HCT116 (cell line): ENCODE results near the gene PCDHGA9. TPM values are rescaled to one million over a fixed set of nuclear protein-coding genes. Genes with fewer than 3 reads are reported as not detected.

Experiments
- ATAC-seq: fragments of 200-7000 bp; cut with Tn5 transposase; 2 replicates; pipeline ENCODE4 v1.9.1; 2020; ENCODE audit warnings: mild to moderate bottlenecking, moderate library complexity
- BruUV-seq: library from RNA; stranded (reverse); fragments of 400-500 nt; replicated peaks from 2 replicates; lab custom pipeline; 2021; lab: Mats Ljungman, UMichigan
- CTCF ChIA-PET: fragments of 300-600 bp; sonication (Branson Sonifier 250); formaldehyde crosslinking; loops from one replicate; lab custom pipeline; 2021; ENCODE audit warnings: antibody characterized with exemption; lab: Charles Lee
- POLR2A ChIA-PET: fragments of 300-600, 350-600 bp; sonication (Branson Sonifier 250); formaldehyde crosslinking; loops from one replicate; lab custom pipeline; 2021; ENCODE audit warnings: antibody characterized with exemption; lab: Charles Lee
- RAD21 ChIA-PET, 2 experiments: fragments of 300-600 bp; sonication (Branson Sonifier 250); formaldehyde crosslinking; loops; one replicate each; lab custom pipeline; 2023; ENCODE audit warnings: low total read pairs in 2 of 2; ENCODE audit not compliant: uncharacterized antibody in 2 of 2, unreplicated experiment in 2 of 2, low non-redundant PET in 1 of 2; lab: Charles Lee
- DNase-seq: peaks from one replicate; pipeline ENCODE4 v3.0.0-alpha.2; 2010; ENCODE audit warnings: low read depth, low spot score
- H2AFZ ChIP-seq: fragments of 200-600 bp; shearing (Covaris generic), sonication (generic); 2 replicates; pipeline ENCODE4 v1.6.1; 2017; ENCODE audit warnings: low read depth, mixed run types, mixed read lengths, antibody characterized with exemption, low read length; ENCODE audit not compliant: poor library complexity, severe bottlenecking
- H3K27ac ChIP-seq: 2 replicates; pipeline ENCODE4 v1.5.1; 2012; ENCODE audit warnings: low read depth, low read length
- H3K27me3 ChIP-seq: fragments of 200-600 bp; sonication (generic); 2 replicates; pipeline ENCODE4 v1.6.1; 2016; ENCODE audit warnings: mixed run types, low read length, mixed read lengths; ENCODE audit not compliant: insufficient read depth
- H3K36me3 ChIP-seq, 2 experiments: fragments of 200-500 bp in 1 of 2; fragments of 200-600 bp in 1 of 2; sonication (Bioruptor generic) in 1 of 2; sonication (generic) in 1 of 2; 2 replicates each; pipeline versions ENCODE4 v1.5.1 to v1.6.1; 2014 to 2016; ENCODE audit warnings: low read length in 2 of 2, inconsistent platforms in 1 of 2, mixed read lengths in 1 of 2, mixed run types in 1 of 2; ENCODE audit not compliant: insufficient read depth in 2 of 2, control insufficient read depth in 1 of 2
- H3K4me1 ChIP-seq, 2 experiments: fragments of 200-600 bp in 1 of 2; sonication (generic) in 1 of 2; 2 replicates each; pipeline versions ENCODE4 v1.5.1 to v1.6.1; 2012 to 2017; ENCODE audit warnings: low read length in 2 of 2, inconsistent platforms in 1 of 2, mild to moderate bottlenecking in 1 of 2, mixed read lengths in 1 of 2, mixed run types in 1 of 2, moderate library complexity in 1 of 2; ENCODE audit not compliant: insufficient read depth in 2 of 2, control insufficient read depth in 1 of 2
- H3K4me2 ChIP-seq: fragments of 200-600 bp; sonication (generic); 2 replicates; pipeline ENCODE4 v1.6.1; 2017; ENCODE audit warnings: mixed run types, low read length, mixed read lengths
- H3K4me3 ChIP-seq, 2 experiments: fragments of 200-600 bp in 1 of 2; sonication (generic) in 1 of 2; replicated peaks in 1 of 2; 2 replicates each; pipeline ENCODE4 v1.5.1; 2011 to 2016; ENCODE audit warnings: low read length in 2 of 2, control low read depth in 1 of 2, low read depth in 1 of 2, mild to moderate bottlenecking in 1 of 2, mixed read lengths in 1 of 2, mixed run types in 1 of 2
- H3K79me2 ChIP-seq: fragments of 200-600 bp; sonication (generic); 2 replicates; pipeline ENCODE4 v1.6.1; 2017; ENCODE audit warnings: mild to moderate bottlenecking, mixed run types, low read length, moderate library complexity, mixed read lengths; ENCODE audit not compliant: insufficient read depth
- H3K9ac ChIP-seq: fragments of 200-600 bp; sonication (generic); 2 replicates; pipeline ENCODE4 v1.6.1; 2016; ENCODE audit warnings: low read length, mixed read lengths
- H3K9me2 ChIP-seq: fragments of 200-600 bp; sonication (generic), shearing (Covaris generic); 2 replicates; pipeline ENCODE4 v1.6.1; 2017; ENCODE audit warnings: mixed run types, mild to moderate bottlenecking, moderate library complexity; ENCODE audit not compliant: insufficient read depth
- H3K9me3 ChIP-seq, 2 experiments: fragments of 200-500 bp in 1 of 2; fragments of 200-600 bp in 1 of 2; sonication (Bioruptor generic) in 1 of 2; sonication (generic) in 1 of 2; 2 replicates each; pipeline ENCODE4 v1.6.1; 2014 to 2017; ENCODE audit warnings: low read length in 2 of 2, mixed read lengths in 2 of 2, inconsistent platforms in 1 of 2, low read depth in 1 of 2, mild to moderate bottlenecking in 1 of 2, mixed run types in 1 of 2, moderate library complexity in 1 of 2; ENCODE audit not compliant: control insufficient read depth in 1 of 2, insufficient read depth in 1 of 2
- H4K20me1 ChIP-seq: fragments of 200-600 bp; sonication (generic), shearing (Covaris generic); 2 replicates; pipeline ENCODE4 v1.6.1; 2017; ENCODE audit warnings: mixed run types, mild to moderate bottlenecking, moderate library complexity; ENCODE audit not compliant: insufficient read depth
- ATF3 ChIP-seq: IDR thresholded peaks from 2 replicates; pipeline ENCODE4 v1.6.1; 2012
- CEBPB ChIP-seq: IDR thresholded peaks from 2 replicates; pipeline ENCODE4 v1.6.1; 2012; ENCODE audit warnings: low read depth
- CTCF ChIP-seq, 3 experiments: fragments of 200-600 bp in 1 of 3; sonication (generic) in 1 of 3; IDR thresholded peaks in 2 of 3; conservative IDR thresholded peaks in 1 of 3; 2 replicates each; pipeline ENCODE4 v1.5.1; 2012 to 2017; ENCODE audit warnings: low read depth in 2 of 3, low read length in 2 of 3, antibody characterized with exemption in 1 of 3, borderline replicate concordance in 1 of 3, control low read depth in 1 of 3, mild to moderate bottlenecking in 1 of 3, mixed read lengths in 1 of 3, mixed run types in 1 of 3, moderate library complexity in 1 of 3; ENCODE audit not compliant: insufficient read depth in 1 of 3
- EGR1 ChIP-seq: IDR thresholded peaks from 2 replicates; pipeline ENCODE4 v1.6.1; 2012; ENCODE audit warnings: low read depth
- ELF1 ChIP-seq: IDR thresholded peaks from 2 replicates; pipeline ENCODE4 v1.6.1; 2012; ENCODE audit warnings: low read depth, borderline replicate concordance
- EZH2 ChIP-seq: fragments of 200-600 bp; sonication (generic); IDR thresholded peaks from 2 replicates; pipeline ENCODE4 v1.6.1; 2017; ENCODE audit warnings: antibody characterized with exemption, mixed run types
- MAX ChIP-seq: IDR thresholded peaks from 2 replicates; pipeline ENCODE4 v1.6.1; 2012
- RAD21 ChIP-seq: IDR thresholded peaks from 2 replicates; pipeline ENCODE4 v1.6.1; 2012; ENCODE audit warnings: low read depth, mild to moderate bottlenecking
- REST ChIP-seq: IDR thresholded peaks from 2 replicates; pipeline ENCODE4 v1.6.1; 2012; ENCODE audit warnings: low read depth
- SRF ChIP-seq: IDR thresholded peaks from 2 replicates; pipeline ENCODE4 v1.6.1; 2012; ENCODE audit warnings: low read depth
- TCF7L2 ChIP-seq: IDR thresholded peaks from 2 replicates; pipeline ENCODE4 v1.7.0; 2011; ENCODE audit warnings: borderline replicate concordance, inconsistent platforms; ENCODE audit not compliant: insufficient read depth, insufficient read length; ENCODE audit errors: extremely low read depth
- YY1 ChIP-seq: IDR thresholded peaks from 2 replicates; pipeline ENCODE4 v1.6.1; 2011; ENCODE audit warnings: low read length, low read depth, moderate library complexity, mild to moderate bottlenecking; ENCODE audit not compliant: insufficient replicate concordance; ENCODE audit errors: extremely low read depth
- ZBTB33 ChIP-seq: IDR thresholded peaks from 2 replicates; pipeline ENCODE4 v1.6.1; 2011; ENCODE audit warnings: mild to moderate bottlenecking, low read length, moderate library complexity; ENCODE audit not compliant: insufficient replicate concordance; ENCODE audit errors: extremely low read depth
- intact Hi-C: fragments of 100-400 bp; cut with micrococcal nuclease; formaldehyde crosslinking; loops from 2 replicates; pipeline ENCODE4 v1.10.0; 2022
- total RNA-seq: library from RNA; stranded (reverse); gene quantifications from one replicate; pipeline ENCODE4 v1.2.1, GENCODE V29; 2021; ENCODE audit not compliant: unreplicated experiment

Gene PCDHGA9
- total RNA-seq, 1 experiment from 2014 or later, result 0.34 TPM

GRCh38 chr5:141356133-141356532, 46.4 kb upstream of the PCDHGA9 start (continued):
- TF ChIP-seq CTCF (IDR thresholded peaks at IDR 0.05 in 2 of 3, conservative IDR thresholded peaks at IDR 0.05 in 1 of 3; ENCODE audit: borderline replicate concordance in 1 of 3, insufficient read depth in 1 of 3, low read depth in 2 of 3, low read length in 2 of 3), result no peak
- TF ChIP-seq EZH2, result no peak

- ATAC-seq (no peak), DNase-seq (no peak)
- no peak overlapping the region for H3K4me2 ChIP-seq
- H3K9ac ChIP-seq, result no peak overlapping the region
- H3K4me1 ChIP-seq, result no peaks in the 10 kb centered on the region
- intact Hi-C loops, result no loop called here
- BruUV-seq, result no TSS peak
- no peaks in the 10 kb centered on the region for H3K79me2 ChIP-seq
- no peak overlapping the region for H3K4me3 ChIP-seq
- no peaks in the 10 kb centered on the region; a peak in 2 of 4 replicates for H3K9me3 ChIP-seq
- H2AFZ ChIP-seq, result no peak overlapping the region
- H3K36me3 ChIP-seq, result no peaks in the 10 kb centered on the region
- CTCF ChIA-PET, result interaction anchor here (0.5 kb wide), 1 partner anchor 134 kb away, joined by 3 read pairs; the partner anchor contains the start of gene PCDHB14
- RAD21 ChIA-PET, result no interaction called here
- no peaks in the 10 kb centered on the region for H3K9me2 ChIP-seq
- POLR2A ChIA-PET, result no interaction called here
- no peaks in the 10 kb centered on the region for H4K20me1 ChIP-seq
- no peak overlapping the region for H3K27ac ChIP-seq
- no peaks in the 10 kb centered on the region for H3K27me3 ChIP-seq
- TF ChIP-seq ATF3 (no peak), MAX (no peak), SRF (no peak), EZH2 (no peak), RAD21 (no peak), CEBPB (no peak), CTCF (IDR thresholded peaks at IDR 0.05 in 2 of 3, conservative IDR thresholded peaks at IDR 0.05 in 1 of 3; ENCODE audit: borderline replicate concordance in 1 of 3, insufficient read depth in 1 of 3, low read depth in 2 of 3, low read length in 2 of 3) (no peak), ZBTB33 (no peak), REST (no peak), TCF7L2 (no peak), ELF1 (no peak), EGR1 (no peak), YY1 (no peak)
Observed at GRCh38 chr5:141356950-141357349, 45.6 kb upstream of the PCDHGA9 start.
